Retinal pigment epithelial cell (primary cell): ENCODE results near the gene MED4.

Experiments
- DNase-seq: peaks from one replicate; pipeline ENCODE4 v3.0.0-alpha.2; 2010; ENCODE audit warnings: low read depth
- H3K4me3 ChIP-seq: 2 replicates; pipeline ENCODE4 v1.5.1; 2011; ENCODE audit warnings: mild to moderate bottlenecking, low read length, control low read depth, moderate library complexity
- TF ChIP-seq, protein P1 (sequence below): conservative IDR thresholded peaks from 2 replicates; pipeline ENCODE4 v1.5.1; 2011; ENCODE audit warnings: low read depth, low read length, control low read depth, inconsistent platforms

The MED4 gene

DNA sequence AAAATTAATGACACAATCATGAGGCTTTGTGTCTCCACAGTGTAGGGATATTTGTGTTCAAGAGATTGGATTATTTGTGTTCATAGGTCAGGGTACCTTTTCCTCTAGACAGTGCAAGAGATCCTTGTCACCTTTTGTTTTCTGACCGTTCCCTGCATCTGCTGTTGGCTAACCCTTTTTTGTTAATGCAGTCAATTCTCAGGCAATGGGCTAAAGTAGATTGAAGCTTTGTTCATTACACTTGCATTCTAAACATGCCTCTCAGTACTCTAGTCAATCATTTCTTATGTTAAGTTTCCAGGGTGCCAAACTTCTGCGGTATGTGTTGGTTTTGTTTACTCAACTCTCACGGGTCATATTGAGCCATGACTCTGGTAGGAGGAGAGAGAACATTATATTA is 1.8 kb upstream of the MED4 start:
- no peak overlapping the region for H3K4me3 ChIP-seq
- DNase-seq = no peak
- TF ChIP-seq, protein P1, sequence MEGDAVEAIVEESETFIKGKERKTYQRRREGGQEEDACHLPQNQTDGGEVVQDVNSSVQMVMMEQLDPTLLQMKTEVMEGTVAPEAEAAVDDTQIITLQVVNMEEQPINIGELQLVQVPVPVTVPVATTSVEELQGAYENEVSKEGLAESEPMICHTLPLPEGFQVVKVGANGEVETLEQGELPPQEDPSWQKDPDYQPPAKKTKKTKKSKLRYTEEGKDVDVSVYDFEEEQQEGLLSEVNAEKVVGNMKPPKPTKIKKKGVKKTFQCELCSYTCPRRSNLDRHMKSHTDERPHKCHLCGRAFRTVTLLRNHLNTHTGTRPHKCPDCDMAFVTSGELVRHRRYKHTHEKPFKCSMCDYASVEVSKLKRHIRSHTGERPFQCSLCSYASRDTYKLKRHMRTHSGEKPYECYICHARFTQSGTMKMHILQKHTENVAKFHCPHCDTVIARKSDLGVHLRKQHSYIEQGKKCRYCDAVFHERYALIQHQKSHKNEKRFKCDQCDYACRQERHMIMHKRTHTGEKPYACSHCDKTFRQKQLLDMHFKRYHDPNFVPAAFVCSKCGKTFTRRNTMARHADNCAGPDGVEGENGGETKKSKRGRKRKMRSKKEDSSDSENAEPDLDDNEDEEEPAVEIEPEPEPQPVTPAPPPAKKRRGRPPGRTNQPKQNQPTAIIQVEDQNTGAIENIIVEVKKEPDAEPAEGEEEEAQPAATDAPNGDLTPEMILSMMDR = no peak

DNA sequence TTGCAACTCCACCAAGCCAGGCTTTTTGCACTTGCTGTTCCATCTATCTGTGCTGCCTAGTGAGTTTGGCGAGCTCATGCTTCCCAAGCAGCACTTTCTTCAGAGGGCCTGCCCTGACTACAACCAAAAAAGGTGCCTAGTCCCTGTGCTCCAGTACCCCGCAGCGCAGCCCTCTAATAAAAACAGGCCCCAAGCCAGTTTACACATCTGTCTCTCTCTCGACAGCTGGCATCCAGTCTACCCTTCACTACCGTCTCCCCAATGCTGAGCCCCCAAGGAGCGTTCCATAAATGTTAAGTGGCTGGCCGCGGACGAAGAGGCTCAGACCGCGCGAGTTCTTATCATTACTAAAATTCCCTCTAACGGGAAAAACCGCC is 512 bp downstream of the MED4 start:
- no peak for DNase-seq
- H3K4me3 ChIP-seq = peak overlapping the region; percentile 95
- TF ChIP-seq, protein P1 = no peak

DNA sequence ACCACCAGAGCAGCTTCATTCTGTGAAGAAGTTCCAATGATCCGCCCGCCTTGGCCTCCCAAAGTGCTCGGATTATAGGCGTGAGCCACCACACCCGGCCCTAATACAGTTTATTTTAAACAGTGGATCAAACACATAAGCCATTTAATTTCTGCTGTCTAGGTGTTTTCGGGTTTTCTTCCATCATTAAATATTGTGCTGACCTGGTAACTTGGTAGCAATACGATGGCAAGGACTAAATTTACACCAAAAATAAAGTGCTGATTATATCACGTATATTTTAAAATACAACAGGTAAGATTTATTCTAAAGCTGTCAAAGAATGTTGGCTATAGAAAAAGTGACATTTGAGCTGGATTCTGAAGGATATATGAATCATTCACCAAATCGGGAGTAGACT is 1.3 kb downstream of the MED4 start:
- DNase-seq = no peak
- TF ChIP-seq, protein P1 = no peak
- H3K4me3 ChIP-seq = peak overlapping the region; percentile 95

DNA sequence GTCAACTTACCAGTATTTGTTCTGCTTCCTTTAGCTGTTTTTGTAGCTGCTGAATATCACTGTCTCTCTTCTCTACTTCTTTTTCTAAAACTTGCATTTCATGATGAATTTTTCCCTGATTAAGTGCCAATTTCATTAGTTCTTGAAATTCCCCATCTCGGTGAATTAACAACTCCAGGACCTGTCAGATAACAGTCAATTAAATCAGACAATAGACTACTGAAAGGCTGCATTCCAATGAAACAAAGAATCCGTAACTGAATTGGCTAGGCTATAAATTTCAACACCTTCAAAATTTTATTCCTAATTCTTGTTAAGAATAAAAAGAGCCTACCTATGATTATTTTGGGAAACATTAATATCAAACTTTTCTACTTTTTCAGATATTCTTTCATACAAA is 8.6 kb downstream of the MED4 start:
- no peak for DNase-seq
- no peak overlapping the region for H3K4me3 ChIP-seq
- TF ChIP-seq, protein P1 = no peak

DNA sequence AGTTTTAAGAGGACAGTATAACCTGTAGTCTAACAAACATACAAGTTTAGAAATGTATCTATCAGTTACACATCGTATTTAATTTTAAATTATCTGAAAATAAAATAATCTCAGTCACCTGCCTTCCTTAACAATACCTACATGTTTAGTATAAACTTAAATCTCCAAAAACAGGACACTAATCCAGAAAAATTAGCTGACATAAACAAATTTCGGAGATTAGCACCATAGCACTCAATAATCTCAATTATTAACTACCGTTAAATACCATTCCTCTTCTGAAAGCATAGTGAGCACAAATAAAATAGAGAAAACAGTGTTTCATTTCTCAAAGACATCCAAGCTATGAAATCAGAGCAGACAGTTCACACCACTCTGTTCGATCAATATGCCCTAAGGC is 13.2 kb downstream of the MED4 start:
- TF ChIP-seq, protein P1 = no peak
- H3K4me3 ChIP-seq = no peak overlapping the region

DNA sequence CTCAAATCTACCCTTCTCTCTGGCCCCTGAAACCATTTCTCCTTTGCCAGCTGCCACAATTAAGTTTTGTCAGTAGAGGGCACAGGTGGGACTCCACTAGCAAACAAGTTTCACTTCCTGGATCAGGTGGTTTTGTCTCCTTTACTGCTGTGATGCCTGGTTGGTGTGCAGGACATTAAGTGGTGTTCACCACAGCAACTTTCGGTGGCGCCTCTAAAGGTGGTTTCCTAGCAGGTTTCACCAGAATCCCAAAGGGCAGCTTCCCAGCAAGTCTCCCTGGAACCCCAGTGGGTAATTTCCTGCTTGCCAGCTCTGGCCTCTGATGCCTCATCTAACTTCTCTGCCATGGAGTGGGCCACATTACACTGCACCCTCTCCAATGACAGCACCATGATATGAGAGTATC is 16.6 kb downstream of the MED4 start:
- TF ChIP-seq, protein P1 = peak; percentile 32
- DNase-seq = no peak
- no peak overlapping the region for H3K4me3 ChIP-seq

More for the DNA sequence above, 13.2 kb downstream of the MED4 start:
- DNase-seq = no peak

DNA sequence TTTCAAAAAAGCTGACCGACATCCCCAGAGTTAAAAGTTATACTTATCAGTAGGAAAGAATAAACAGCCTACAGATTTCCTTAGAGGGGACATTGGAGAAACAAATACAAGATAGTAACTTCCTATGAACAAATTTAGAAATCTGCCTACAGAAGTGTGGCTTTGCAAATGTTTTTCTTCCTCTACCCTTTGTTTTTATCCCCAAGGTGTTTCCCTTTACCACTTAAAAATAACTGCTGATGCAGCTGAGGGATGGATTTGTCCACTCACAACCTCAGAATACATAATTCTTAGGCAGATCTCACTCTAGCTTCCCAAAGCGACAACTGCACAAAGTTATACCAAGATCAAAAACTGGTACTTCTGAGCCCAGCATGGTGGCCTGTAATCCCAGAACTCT is 20.9 kb downstream of the MED4 start:
- TF ChIP-seq, protein P1 = no peak
- DNase-seq = no peak
- H3K4me3 ChIP-seq = no peak overlapping the region
